DMS 273 (cell line): ENCODE data around the gene VIPAS39.

Source experiments
- DNase-seq: peaks from one replicate; lab custom pipeline; 2025; ENCODE audit not compliant: unreplicated experiment; lab: John Stamatoyannopoulos, UW

Gene VIPAS39

DNA sequence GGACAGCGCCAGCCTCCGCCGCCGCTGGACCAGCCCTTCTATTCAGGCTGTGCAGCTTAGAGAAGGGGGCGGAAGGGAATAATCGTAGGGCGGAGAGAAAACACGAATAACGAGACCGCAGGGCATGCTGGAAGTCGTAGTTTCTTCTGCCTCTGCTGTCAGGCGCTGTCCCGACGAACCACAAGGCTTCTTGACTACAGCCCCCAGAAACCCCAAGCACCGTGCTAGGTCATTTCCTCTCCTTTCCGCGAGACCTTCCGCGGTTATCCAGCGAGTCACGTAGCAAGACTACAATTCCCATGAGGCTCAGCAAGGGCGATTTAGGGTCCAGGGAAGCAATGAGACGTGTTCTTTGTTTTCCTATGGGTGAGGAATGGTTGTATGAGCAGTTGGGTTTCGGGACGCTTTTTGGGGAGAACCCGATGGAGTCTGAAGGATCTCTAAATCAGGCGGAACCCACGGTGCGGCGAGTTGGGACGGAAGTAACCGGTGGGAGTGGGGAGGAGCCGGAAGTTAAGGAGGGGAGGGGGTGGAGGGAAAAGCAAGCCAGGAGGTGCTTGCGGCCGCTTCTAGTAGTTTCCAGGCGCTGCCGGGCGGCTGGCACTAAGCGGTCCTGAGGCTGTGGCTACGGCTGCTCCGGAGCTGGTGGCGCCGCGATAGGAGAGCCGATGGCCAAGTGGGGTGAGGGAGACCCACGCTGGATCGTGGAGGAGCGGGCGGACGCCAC is at the start of gene VIPAS39, which contains the start of gene AHSA1:
Gene VIPAS39 (minus strand): TSS at position 80 of the 727 bp plus-strand sequence. CDS start 3,499 bp downstream, outside the sequence.
Gene AHSA1 (plus strand): TSS at position 572 of the 727 bp plus-strand sequence. CDS start 97 bp downstream, at position 669.
- peak; percentile 99 for DNase-seq

DNA sequence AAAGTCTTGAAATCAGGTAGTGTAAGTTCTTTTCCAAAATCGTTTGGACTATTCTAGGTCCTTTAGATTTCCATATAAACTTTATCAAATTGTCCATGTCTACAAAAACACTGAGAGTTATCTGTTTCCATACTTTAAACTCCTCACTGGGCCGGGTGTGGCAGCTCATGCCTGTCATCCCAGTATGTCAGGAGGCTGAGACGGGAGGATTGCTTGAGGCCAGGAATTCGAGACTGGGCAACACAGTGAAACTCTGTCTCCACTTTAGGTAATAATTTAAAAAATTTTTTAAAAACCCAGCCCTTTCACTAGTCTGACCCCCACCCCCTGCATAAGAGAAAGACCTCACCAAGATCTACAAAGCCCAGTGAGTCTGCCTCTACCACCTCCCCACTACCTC is 47.6 kb upstream of the VIPAS39 start:
- no peak for DNase-seq

DNA sequence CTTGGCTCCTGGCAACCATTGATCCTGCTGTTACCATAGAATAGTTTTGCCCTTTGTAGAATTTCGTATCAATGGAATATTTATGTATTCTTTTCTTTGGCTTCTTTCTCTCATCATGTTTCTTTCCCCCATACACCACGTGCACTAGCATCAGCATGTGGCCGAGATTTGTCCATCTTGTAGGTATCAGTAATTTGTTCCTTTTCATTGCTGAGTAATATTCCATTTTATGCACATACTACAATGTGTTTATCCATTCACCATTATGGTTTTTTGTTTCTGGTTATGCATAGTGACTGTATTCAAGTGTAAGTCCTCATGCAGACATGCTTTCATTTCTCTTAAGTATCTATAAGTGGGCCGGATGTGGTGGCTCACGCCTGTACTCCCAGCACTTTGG is 45.7 kb upstream of the VIPAS39 start:
- DNase-seq: no peak

DNA sequence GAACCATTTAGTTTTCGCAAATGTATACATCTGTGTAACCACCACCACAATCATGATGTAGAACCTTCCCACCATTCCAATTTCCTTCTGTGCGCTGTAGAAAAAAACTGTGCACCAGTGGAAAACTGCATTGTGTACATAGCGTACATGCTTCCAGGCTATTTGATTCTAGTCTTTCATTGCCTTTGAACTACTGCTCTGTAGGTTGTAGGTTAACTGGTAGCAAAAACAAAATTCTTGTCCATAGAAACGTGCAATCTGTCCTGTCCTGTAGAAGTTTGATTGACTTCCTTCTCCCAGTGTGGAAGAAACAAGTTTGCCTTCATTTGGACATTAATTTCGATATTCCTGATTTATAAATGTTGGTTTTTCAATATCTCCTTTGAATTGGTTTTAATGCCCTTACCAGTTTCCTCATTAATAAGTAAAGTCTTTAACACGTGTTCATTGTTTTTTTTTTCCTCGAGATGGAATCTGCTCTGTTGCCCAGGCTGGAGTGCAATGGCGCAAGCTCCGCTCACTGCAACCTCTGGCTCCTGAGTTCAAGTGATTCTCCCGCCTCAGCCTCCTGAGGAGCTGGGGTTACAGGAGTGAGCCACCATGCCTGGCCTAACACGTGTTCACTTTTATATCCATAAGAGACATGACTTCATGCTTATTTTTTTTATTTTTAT is 44.8 kb upstream of the VIPAS39 start:
- DNase-seq: no peak

DNA sequence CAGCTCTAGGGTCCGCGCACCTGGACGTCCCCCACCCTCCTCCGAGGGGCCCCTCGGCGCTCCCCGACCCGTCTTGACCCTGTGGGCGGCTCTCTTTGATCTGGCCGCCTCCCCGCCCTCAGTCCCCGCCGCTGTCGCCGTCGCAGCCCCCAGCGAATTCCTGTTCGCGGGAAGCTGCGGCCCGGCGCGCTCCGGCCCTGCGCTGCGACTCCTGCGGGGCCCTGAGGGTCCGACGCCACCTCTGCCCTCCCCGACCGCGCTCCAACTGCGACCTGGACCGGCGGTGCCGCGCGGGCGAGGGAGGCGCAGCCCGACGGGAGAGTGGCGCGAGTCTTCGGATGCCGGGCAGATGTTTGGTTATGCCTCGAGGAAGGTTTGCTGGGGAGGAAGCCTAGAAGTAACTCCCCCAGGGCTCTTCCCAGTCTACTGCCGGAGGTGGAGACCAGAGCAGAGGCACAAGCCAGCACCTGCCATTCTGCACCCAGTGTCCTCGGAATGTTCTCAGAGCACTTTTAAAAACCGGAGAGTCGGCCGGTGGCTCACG is 41.7 kb upstream of the VIPAS39 start:
- peak; percentile 68 for DNase-seq

DNA sequence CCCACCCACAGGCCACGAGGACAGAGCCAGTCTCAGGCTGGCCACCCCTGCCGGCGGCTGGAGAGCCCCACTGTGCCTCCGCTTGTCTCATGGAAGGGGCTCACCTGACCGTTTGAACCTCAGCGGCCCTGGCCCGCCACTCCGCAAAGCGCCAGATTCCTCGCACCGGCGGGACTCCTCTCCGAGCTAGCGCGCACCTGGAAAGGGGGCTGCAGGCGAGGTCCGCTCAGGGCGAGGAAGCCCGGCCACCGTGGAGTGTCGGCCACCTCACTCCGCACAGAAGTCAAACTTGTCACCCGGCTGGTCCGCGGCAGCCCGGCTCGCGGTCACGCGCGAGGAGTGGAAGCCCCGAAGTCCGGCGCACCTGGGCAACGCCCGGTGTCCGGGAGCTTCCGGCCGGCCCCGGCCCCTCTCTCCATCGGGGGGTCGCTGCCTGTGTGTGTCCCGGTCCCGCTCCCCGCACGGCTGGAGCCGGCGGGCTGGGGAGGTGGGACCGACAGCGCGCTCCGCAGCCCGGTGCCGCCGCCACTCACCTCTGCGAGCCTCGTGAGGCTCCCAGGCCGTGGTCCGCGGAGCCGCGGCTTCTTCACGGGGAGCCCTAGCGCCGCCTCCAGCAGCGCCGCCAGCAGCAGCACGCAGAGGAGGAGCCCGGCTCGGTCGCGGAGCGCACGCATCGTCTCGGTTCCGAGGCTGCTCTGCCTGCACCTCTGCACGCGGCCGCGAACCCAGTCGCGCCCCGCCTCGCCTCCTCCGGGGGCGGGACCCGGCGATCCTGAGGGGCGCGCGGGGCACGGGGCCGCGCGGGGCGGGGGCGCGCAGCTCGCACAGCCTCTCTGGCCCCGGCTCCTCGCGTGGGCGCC is 40.9 kb upstream of the VIPAS39 start, which contains the start of gene ISM2:
Gene ISM2 (minus strand): TSS at position 697 of the 860 bp plus-strand sequence. CDS start 23 bp downstream, at position 674.
- DNase-seq: peak; percentile 85

DNA sequence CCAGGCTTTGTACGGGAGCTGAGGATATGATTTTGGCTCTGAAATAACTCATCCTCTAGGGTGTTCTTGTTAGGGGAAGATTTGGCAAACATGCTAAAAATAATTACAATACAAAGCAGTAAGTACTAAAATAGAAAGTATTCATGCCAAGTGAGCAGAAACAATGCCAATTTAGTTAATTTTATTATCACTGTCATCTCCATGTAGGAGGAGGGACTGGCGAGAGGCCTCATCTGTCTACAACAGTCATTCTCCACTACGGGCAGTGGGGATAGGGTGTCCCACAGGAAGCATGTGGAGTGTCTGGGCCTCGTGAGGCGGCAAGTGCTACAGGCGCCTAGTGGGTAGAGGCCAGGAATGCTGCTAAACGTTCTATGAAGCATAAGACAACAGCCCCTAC is 37.9 kb upstream of the VIPAS39 start:
- no peak for DNase-seq

DNA sequence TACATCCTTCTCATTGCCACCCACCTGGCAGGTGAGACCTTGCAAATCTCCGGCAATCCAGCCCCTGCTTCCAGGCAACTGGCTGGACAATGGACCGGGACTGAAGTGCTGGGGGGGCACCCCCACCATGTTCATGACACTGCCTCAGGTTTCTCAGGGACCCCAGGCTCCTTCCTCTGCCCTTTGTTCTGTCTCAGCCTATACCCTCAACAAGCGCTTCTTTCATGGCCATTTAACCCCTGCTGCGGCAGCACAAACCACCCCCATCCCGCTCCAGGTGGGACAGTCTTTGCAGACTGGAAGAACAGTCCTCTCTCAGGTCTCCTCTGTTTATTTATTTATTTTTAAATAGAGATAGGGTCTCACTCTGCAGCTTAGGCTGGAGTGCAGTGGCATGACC is 33.7 kb upstream of the VIPAS39 start:
- no peak for DNase-seq

DNA sequence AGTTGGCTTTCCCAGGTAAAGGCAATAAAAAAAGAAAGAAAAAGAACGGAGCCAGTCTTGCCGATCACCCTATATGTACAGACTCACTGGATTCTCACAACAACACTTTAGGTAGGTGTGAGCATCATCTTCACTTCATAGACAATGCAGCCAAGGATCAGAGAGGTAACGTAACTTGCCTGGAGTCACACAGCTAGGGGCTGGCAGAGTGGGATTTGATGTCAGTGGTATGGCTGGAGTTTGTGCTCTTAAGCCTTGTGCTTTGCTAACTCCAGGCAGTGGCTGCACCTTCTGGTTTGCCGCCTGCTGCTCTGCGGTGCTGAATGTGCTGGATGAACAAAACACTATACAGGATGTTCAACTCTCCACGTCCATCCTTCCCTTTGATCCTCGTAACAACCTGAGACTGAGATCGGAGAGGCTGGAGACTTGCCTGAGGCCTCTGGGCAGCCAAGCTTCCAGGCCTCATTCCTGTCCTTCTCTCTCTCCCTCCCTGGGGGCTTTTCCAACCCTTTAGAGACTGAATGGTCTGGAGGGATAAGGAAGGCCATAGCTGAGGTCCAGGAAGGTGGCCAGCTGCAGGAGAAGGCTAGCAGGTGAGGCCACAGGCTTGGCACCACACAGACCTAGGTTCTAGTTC is 33.1 kb upstream of the VIPAS39 start:
- no peak for DNase-seq

DNA sequence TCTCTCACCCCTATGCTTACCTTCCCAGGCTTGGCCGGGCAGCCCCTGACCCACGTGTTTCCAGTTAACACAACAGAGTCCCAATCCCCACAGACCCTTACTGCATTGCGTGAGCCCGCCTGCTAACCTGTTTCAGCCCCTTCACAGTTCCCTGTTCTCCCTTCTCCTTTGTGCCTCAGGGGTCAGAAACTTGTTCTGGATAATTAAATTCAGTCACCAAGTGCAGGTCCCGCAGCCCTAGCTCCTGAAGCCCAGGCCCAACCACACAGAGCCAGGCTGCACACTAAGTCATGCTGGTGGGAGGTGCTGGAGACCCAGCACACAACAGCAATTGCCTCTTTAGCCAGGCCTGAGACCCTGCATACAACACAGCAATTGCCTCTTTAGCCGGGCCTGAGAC is 31.6 kb upstream of the VIPAS39 start:
- DNase-seq: no peak

DNA sequence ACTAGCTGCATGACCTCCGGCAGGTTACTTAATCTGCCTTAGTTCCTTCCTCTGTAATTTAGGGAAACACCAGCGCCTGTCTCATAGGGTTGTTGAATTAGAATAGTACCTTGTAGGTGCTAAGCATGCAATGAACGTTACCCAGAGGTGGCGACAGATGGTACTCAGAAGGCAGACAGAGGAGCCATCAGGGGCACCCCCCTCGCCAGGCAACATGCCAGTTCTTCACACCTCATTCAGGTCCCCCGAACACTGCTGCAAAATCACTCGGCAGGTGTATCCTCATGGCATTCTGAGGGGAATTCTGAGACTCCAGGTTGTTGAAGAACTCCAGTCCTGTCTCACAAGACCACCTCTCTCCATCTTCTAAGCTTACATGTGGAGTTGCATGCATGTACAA is 31.2 kb upstream of the VIPAS39 start:
- DNase-seq: peak; percentile 58

DNA sequence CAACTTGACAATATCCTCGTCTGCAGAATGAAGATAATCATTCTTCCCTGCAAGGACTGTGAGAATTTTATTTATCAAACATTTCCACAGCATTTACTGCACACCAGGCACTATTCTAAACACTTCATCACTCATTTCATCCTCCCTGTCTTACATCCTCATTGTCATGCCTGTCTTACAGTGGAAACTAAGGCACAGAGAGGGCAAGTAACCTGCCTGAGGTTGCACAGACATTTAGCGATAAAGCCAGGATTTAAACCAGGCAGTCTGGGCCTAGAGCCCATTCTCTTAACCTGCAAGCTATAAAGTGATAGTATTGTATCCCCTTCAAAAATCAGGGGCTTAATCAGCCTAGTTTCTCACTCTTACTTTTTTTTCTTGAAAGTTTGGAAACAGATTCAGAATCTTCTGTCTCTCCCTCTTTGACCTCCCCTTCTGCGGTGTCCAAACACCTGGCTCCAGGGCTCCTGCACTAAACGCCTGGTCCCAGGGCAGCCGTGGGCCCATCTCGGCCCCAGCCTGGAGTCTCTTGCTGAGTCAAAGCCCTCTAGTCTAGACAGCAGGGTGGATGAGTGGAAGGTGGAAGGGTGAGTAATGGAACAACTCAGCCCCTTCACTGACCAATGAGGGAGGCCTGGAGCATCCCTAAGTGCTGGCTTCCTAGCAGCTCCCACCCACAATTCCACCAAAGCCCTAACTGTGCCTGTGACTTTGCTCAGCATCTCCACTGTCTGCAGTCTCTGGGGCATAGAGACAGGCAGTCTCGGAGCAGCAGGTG is 28.7 kb upstream of the VIPAS39 start:
- DNase-seq: no peak

DNA sequence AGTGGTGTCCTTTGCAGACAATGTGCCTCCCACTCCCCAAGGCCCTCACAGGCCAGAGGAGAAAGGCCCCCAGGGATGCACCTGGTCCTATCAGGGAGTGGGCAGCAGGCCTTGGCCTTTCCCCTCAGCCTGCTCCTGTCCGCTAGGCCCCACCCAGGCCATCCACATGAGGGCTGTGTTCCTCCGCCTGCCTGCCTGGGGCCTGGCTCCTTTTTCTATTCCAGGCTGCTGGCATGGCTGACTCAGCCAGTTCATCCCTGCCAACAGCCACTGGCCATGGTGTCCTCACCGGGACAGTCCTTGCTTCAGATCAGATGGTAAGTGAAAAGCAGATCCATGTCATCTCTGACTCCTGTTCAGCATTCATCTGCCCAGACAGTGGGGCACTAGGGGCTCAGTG is 27.9 kb upstream of the VIPAS39 start:
- no peak for DNase-seq

DNA sequence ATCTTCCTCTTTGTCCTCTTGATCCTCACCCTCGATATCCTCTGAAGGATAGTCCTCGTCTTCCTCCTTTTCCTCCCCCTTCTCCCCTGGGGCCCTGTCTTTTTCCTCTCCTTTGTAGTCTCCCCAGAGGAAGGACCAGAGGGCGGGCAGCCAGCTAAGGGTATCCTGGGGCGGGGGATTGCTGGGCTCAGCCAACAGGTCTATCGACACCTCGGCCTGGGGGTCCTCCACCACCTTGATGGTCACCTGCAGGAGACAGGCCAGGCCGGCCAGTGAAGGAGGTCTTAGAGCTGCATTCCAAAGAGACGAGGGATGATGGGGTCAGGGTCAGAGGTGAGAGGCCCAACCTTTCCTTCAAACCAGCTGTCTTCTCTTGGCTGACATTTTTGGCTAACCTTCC is 25.0 kb upstream of the VIPAS39 start:
- no peak for DNase-seq

DNA sequence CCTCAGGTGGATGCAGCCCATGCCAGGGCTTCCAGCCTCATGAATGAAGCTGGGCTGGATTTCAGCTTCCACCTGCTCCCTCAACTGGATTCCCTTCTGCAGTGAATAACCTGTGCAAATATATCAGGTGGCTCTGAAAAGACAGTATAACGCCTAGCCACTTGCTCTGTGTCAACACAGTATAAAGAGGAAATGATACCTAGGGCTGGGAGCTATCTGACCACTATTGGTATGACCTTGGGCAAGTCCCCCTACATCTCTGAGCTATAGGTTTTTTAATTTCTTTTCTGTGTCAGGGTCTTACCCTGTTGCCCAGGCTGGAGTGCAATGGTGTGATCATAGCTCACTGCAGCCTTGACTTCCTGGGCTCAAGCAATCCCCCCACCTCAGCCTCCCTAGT is 21.4 kb upstream of the VIPAS39 start:
- DNase-seq: no peak

DNA sequence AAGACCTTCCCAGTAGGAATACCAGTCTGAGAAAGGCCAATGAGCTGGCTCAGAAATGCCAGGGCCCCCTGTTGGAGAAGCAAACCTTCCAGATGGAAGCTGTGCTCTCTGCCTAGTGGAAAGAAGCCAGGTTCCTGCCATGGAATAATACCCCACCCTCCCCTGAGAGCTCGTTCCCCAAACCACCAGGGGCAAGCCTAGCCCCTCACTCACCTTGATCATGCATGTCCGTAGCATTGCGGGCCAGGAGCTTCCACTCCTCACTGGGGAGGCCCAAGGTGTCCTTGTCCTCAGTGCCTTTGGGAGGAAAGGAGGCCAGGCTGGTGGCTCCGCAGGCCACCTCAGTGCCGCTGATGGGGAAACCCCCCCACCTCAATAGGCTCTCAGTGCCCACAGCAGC is 20.6 kb upstream of the VIPAS39 start:
- peak; percentile 60 for DNase-seq

DNA sequence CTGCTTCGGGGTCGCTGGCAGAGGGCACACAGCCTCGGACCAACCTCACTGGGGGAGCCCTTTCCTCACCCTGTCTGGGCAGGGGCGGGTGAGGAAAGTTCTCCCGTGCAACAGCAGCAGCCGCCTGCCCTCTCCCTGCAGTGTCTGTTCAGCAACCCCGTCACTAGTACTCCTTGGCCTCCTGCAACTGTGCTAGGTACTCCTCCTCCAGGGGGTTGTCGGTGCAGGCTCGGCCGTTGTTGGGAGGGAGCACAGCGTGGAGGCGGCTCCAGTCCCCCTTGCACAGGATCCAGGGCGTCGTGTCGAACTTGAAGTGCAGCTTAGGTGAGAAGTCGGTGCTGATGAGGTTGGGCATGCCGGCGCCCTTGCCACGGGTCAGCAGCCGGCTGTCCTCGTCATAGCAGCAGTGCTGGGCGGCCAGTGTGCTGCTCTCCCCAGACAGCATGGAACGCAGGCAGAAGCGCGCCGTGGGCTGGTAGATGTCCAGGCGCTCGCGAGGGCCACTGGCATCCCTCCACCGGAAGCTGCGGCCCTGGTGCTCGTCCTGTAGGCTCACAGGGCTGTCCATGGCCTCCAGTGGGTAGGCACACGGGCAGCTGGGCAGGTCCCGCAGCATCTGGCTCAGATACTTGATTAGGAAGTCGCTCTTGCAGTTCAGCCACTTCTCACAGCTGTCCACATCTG is 18.2 kb upstream of the VIPAS39 start:
- DNase-seq: no peak

DNA sequence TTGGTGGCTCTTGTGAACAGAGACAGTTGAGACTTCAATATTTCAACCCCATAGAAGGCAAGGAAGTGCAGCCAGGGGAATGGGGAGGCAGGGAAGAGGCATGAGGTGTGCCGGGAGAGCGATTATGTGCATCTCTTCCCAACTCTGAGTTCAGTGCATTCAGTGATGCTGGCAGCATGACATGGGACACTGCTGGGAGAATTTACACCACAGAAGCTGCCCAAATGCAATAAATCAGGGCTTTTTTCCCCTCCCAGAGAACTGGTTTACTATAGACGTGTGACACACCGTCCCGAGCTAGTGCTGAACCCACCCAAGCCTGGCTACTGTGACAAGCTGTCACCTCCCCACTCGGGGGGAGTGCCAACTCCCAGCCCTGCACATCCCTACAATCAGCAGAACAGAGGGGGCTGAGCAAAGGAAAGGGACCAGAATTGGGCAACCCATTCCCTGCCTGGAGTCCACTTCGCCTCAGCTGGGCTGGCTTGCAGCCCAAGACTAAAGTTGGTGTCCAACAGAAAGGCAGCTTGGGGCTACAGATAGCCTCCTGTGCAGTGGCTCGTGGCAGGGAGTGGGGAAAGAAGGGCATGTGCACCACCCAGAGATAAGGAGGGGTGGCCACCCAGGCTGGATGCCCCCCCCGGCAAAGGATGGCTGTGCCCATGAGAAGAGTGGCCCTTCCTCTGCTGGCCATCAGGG is 17.2 kb upstream of the VIPAS39 start:
- DNase-seq: no peak

DNA sequence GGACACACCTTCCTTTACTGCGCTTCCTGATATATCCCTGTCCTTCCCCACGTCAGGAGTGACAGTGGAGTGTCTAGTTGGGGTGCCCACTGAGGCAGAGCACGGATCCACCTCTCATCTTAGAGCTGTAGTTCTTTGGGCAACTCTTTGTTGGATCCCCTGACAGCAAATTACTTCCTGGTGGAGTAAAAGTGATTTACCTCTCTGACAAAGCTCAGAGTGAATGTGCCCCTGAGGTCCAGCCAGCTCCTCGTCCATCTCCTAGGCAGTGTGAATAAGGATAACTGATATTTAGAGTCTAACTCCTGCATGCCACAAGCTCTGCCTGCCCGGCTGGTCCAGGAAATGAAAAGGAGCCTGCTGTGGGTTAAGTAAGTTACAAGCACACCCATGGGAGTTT is 16.5 kb upstream of the VIPAS39 start:
- DNase-seq: no peak
